ENCODE data around the gene GPRIN2. TPM values are rescaled to one million over a fixed set of nuclear protein-coding genes. Genes with fewer than 3 reads are reported as not detected.
"Not testable (repeated sequence)": the region's sequence is repeated elsewhere in the genome, so short reads cannot be mapped to it uniquely, and the experiment has no call there.

Gene GPRIN2
- total and polyA plus RNA-seq, 4 donors, result 4.9 to 10.7 (median 9.6) TPM

- 33% methylated on average over 1 of the region's 4 CpGs for WGBS (ENCODE audit: insufficient coverage)
- H3K27ac ChIP-seq (ENCODE audit: low read depth, low read length); H3K9me3 ChIP-seq (ENCODE audit: control insufficient read depth, insufficient read depth, low read length); DNase-seq (ENCODE audit: low read depth in 4 of 6, low spot score in 6 of 6); H3K36me3 ChIP-seq (ENCODE audit: control insufficient read depth, insufficient read depth, low read length); H3K27me3 ChIP-seq (ENCODE audit: control insufficient read depth, insufficient read depth, low read length); H3K4me3 ChIP-seq (ENCODE audit: low read depth, low read length); H3K4me1 ChIP-seq (ENCODE audit: control insufficient read depth, insufficient read depth, low read length): not testable (repeated sequence)
Measured at GRCh38 chr10:46572765-46573164, 16.3 kb upstream of the GPRIN2 start.

- H3K4me1 ChIP-seq (ENCODE audit: control insufficient read depth, insufficient read depth, low read length); H3K4me3 ChIP-seq (ENCODE audit: low read depth, low read length); H3K36me3 ChIP-seq (ENCODE audit: control insufficient read depth, insufficient read depth, low read length); H3K9me3 ChIP-seq (ENCODE audit: control insufficient read depth, insufficient read depth, low read length); DNase-seq (ENCODE audit: low read depth in 4 of 6, low spot score in 6 of 6); H3K27ac ChIP-seq (ENCODE audit: low read depth, low read length); H3K27me3 ChIP-seq (ENCODE audit: control insufficient read depth, insufficient read depth, low read length): not testable (repeated sequence)
- WGBS (ENCODE audit: insufficient coverage), result no CpG with 5 or more reads among the region's 2 CpGs
Measured at GRCh38 chr10:46570655-46571054, 14.2 kb upstream of the GPRIN2 start.

DNA sequence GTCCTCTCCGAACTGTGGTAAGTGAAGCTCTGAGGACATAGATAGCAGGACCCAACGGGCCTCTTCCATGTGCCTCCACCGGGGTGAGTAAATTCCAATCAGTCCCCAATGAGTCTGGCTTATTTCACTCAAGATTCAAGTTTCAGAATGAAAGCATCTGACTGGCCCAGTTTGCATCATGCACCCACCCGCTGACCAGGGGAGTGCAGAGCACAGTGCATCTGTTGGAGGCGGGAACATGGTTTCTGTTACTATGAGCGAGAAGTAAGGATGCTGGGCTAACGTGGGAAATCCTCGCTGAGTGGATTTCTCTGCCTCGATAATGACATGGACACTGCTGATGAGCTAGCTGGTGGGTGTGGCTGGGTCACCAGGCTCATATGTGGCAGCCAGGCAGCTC lies 10.7 kb upstream of the GPRIN2 start:
- DNase-seq (ENCODE audit: low read depth in 4 of 6, low spot score in 6 of 6); H3K9me3 ChIP-seq (ENCODE audit: control insufficient read depth, insufficient read depth, low read length); H3K4me3 ChIP-seq (ENCODE audit: low read depth, low read length); H3K27me3 ChIP-seq (ENCODE audit: control insufficient read depth, insufficient read depth, low read length); H3K27ac ChIP-seq (ENCODE audit: low read depth, low read length); H3K36me3 ChIP-seq (ENCODE audit: control insufficient read depth, insufficient read depth, low read length); H3K4me1 ChIP-seq (ENCODE audit: control insufficient read depth, insufficient read depth, low read length): not testable (repeated sequence)
- no CpG with 5 or more reads among the region's 9 CpGs for WGBS (ENCODE audit: insufficient coverage)

DNA sequence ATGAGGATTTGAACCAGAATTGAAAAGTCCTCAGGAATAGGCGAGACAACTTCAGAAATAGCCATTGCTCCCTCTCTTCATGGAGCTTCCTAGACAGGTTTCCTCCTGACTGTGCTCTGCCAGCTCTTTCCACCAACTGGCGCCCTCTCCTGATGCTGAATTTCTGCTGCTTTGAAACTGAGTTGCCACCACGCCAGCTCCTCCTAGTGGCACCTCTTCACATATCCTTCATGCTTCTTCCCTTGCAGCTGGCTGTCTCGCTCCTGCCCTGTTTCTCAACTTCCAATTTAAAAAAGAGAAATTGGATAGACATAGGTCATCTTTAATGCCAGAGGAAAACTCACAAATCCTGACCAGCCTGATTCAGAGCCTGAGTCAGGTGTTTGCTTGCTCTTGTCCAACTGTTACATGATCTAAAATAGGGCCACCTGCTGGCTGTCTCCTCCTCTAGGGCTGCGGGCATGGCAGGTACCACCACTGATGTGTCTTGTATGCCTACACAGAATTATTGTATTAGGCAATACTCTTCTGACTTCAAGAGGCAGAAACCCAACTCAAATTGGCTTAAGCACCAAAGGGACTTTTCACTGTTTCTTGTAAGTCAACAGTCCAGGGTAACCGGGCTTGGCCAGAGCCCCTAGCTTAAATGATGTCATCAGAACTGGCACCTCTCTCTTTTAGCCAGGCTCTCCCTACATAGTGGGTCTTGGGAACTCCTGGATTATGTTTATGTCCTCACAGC lies 9.3 kb upstream of the GPRIN2 start:
- WGBS (ENCODE audit: insufficient coverage), result 34% methylated on average over 2 of the region's 6 CpGs
- not testable (repeated sequence) for H3K4me3 ChIP-seq (ENCODE audit: low read depth, low read length); H3K9me3 ChIP-seq (ENCODE audit: control insufficient read depth, insufficient read depth, low read length); H3K4me1 ChIP-seq (ENCODE audit: control insufficient read depth, insufficient read depth, low read length); H3K27ac ChIP-seq (ENCODE audit: low read depth, low read length); H3K36me3 ChIP-seq (ENCODE audit: control insufficient read depth, insufficient read depth, low read length); H3K27me3 ChIP-seq (ENCODE audit: control insufficient read depth, insufficient read depth, low read length)
- peak in 2 of 6 donors; percentile 81 to 90 for DNase-seq (ENCODE audit: low read depth in 4 of 6, low spot score in 6 of 6)

- Histone ChIP-seq H3K36me3 (ENCODE audit: control insufficient read depth, insufficient read depth, low read length) (peaks cover 2% of the 10 kb centered on the region), H3K4me3 (ENCODE audit: low read depth, low read length) (no peak overlapping the region), H3K4me1 (ENCODE audit: control insufficient read depth, insufficient read depth, low read length) (peaks cover 16% of the 10 kb centered on the region), H3K27me3 (ENCODE audit: control insufficient read depth, insufficient read depth, low read length) (peaks cover 32% of the 10 kb centered on the region), H3K9me3 (ENCODE audit: control insufficient read depth, insufficient read depth, low read length) (no peaks in the 10 kb centered on the region), H3K27ac (ENCODE audit: low read depth, low read length) (no peak overlapping the region)
- no peak for DNase-seq (ENCODE audit: low read depth in 4 of 6, low spot score in 6 of 6)
- 60% methylated on average over 1 of the region's 1 CpG for WGBS (ENCODE audit: insufficient coverage)
Measured at GRCh38 chr10:46560952-46561351, 4.5 kb upstream of the GPRIN2 start.

DNA sequence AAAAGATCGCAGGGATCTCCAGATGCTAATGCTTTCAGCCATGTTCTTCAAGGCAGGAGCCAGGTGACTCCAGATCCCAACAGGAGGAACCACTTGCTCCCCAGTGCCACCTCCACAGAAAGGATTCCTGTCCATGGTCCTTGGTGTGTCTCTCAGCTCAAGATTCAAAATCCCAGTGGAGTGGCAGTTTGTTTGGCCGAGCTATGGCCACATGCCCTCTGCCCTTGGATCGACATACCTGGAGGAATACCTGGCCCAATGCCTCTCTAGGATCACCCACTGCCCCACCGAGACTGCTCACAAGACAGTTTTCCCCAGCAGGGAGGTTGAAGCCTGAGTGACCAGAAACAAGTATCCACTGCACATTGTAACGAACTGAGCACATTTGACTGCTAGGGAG lies 3.9 kb upstream of the GPRIN2 start:
- Histone ChIP-seq H3K36me3 (ENCODE audit: control insufficient read depth, insufficient read depth, low read length) (peaks cover 2% of the 10 kb centered on the region), H3K9me3 (ENCODE audit: control insufficient read depth, insufficient read depth, low read length) (no peaks in the 10 kb centered on the region), H3K27me3 (ENCODE audit: control insufficient read depth, insufficient read depth, low read length) (peaks cover 38% of the 10 kb centered on the region), H3K4me1 (ENCODE audit: control insufficient read depth, insufficient read depth, low read length) (peaks cover 22% of the 10 kb centered on the region), H3K27ac (ENCODE audit: low read depth, low read length) (no peak overlapping the region), H3K4me3 (ENCODE audit: low read depth, low read length) (no peak overlapping the region)
- DNase-seq (ENCODE audit: low read depth in 4 of 6, low spot score in 6 of 6), result no peak
- WGBS (ENCODE audit: insufficient coverage), result 85% methylated on average over 5 of the region's 5 CpGs

GRCh38 chr10:46559231-46559671 lies 2.8 kb upstream of the GPRIN2 start:
- WGBS (ENCODE audit: insufficient coverage), result 95% methylated on average over 5 of the region's 5 CpGs

DNA sequence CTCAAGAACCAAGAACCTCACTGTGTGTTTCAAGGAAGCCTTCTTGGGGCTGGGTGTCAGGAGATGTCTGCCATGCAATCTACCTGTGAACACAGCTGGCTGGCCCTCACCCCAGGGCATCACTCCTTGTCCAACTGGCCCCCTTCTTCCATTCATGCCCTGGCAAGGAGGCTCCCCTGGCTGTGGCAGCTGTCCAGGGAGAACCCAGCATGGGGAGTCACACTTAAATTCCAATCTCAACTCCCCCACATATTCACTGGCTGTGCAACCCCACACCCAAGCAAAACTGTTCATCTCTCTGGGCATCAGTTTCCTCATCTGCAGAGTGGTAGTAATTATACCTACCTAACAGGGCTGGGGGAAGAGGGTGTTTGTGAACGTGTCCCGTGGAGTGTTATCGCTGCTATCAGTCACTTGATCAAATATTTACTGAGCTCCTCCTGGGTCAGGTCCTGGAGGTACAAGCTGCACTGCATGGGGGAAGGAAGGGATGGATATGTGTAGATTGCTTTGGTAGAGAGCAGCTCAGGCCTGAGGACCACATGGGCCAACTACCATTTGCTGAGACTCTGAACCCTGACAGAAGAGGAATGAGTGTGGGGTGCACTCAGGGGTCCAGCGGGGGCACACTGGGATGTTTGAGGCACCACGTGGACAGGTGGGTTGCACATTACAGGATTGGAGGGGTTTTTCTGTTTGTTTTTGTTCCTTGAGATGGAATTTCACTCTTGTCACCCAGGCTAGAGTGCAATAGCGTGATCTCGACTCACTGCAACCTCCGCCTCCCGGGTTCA lies 2.1 kb upstream of the GPRIN2 start:
- H3K9me3 ChIP-seq (ENCODE audit: control insufficient read depth, insufficient read depth, low read length), result no peaks in the 10 kb centered on the region
- peaks cover 34% of the 10 kb centered on the region for H3K4me1 ChIP-seq (ENCODE audit: control insufficient read depth, insufficient read depth, low read length)
- H3K36me3 ChIP-seq (ENCODE audit: control insufficient read depth, insufficient read depth, low read length), result peaks cover 2% of the 10 kb centered on the region
- no peak overlapping the region for H3K4me3 ChIP-seq (ENCODE audit: low read depth, low read length)
- H3K27me3 ChIP-seq (ENCODE audit: control insufficient read depth, insufficient read depth, low read length), result peaks cover 42% of the 10 kb centered on the region
- no peak overlapping the region for H3K27ac ChIP-seq (ENCODE audit: low read depth, low read length)
- no peak for DNase-seq (ENCODE audit: low read depth in 4 of 6, low spot score in 6 of 6)
- 89% methylated on average over 9 of the region's 9 CpGs for WGBS (ENCODE audit: insufficient coverage)

More at GRCh38 chr10:46559231-46559671, 2.8 kb upstream of the GPRIN2 start:
- H3K9me3 ChIP-seq (ENCODE audit: control insufficient read depth, insufficient read depth, low read length), result no peaks in the 10 kb centered on the region
- H3K27ac ChIP-seq (ENCODE audit: low read depth, low read length), result no peak overlapping the region
- H3K27me3 ChIP-seq (ENCODE audit: control insufficient read depth, insufficient read depth, low read length), result peaks cover 42% of the 10 kb centered on the region
- no peak for DNase-seq (ENCODE audit: low read depth in 4 of 6, low spot score in 6 of 6)
- peaks cover 2% of the 10 kb centered on the region for H3K36me3 ChIP-seq (ENCODE audit: control insufficient read depth, insufficient read depth, low read length)
- no peak overlapping the region for H3K4me3 ChIP-seq (ENCODE audit: low read depth, low read length)
- H3K4me1 ChIP-seq (ENCODE audit: control insufficient read depth, insufficient read depth, low read length), result peaks cover 32% of the 10 kb centered on the region

- H3K27me3 ChIP-seq (ENCODE audit: control insufficient read depth, insufficient read depth, low read length), result peaks cover 42% of the 10 kb centered on the region
- peaks cover 7% of the 10 kb centered on the region for H3K36me3 ChIP-seq (ENCODE audit: control insufficient read depth, insufficient read depth, low read length)
- H3K27ac ChIP-seq (ENCODE audit: low read depth, low read length), result no peak overlapping the region
- no peaks in the 10 kb centered on the region for H3K9me3 ChIP-seq (ENCODE audit: control insufficient read depth, insufficient read depth, low read length)
- H3K4me1 ChIP-seq (ENCODE audit: control insufficient read depth, insufficient read depth, low read length), result peaks cover 39% of the 10 kb centered on the region
- H3K4me3 ChIP-seq (ENCODE audit: low read depth, low read length), result no peak overlapping the region
- no CpG with 5 or more reads among the region's 1 CpG for WGBS (ENCODE audit: insufficient coverage)
- DNase-seq (ENCODE audit: low read depth in 4 of 6, low spot score in 6 of 6), result no peak
Measured at GRCh38 chr10:46558122-46558391, 1.6 kb upstream of the GPRIN2 start.
